OCI-LY7 (cell line): ENCODE data around the gene NGDN. TPM values are rescaled to one million over a fixed set of nuclear protein-coding genes. Genes with fewer than 3 reads are reported as not detected.

Experiments used
- BruUV-seq: library from RNA; stranded (reverse); fragments of 400-500 nt; replicated peaks from 2 replicates; lab custom pipeline; 2021; lab: Mats Ljungman, UMichigan
- CTCF ChIA-PET: fragments of 300-600 bp; sonication (Branson Sonifier 250); formaldehyde crosslinking; loops from one replicate; lab custom pipeline; 2022; ENCODE audit warnings: antibody characterized with exemption; ENCODE audit not compliant: unreplicated experiment; lab: Charles Lee
- POLR2A ChIA-PET: fragments of 300-600 bp; sonication (Branson Sonifier 250); formaldehyde crosslinking; loops from one replicate; lab custom pipeline; 2022; ENCODE audit warnings: antibody characterized with exemption; lab: Charles Lee
- DNase-seq: peaks from one replicate; pipeline ENCODE4 v3.0.0-alpha.2; 2015; ENCODE audit warnings: low spot score
- H2AFZ ChIP-seq: fragments of 200-600 bp; sonication (generic), shearing (Covaris generic); 2 replicates; pipeline ENCODE4 v1.6.1; 2014; ENCODE audit warnings: mild to moderate bottlenecking, antibody characterized with exemption, low read length, moderate library complexity
- H3K27ac ChIP-seq: fragments of 200-600 bp; sonication (generic); 2 replicates; pipeline ENCODE4 v1.5.1; 2014; ENCODE audit warnings: mixed run types, low read depth, mild to moderate bottlenecking, moderate library complexity, low read length, inconsistent platforms; ENCODE audit not compliant: poor library complexity, severe bottlenecking
- H3K36me3 ChIP-seq: fragments of 200-600 bp; sonication (generic); 2 replicates; pipeline ENCODE4 v1.6.1; 2014; ENCODE audit warnings: mild to moderate bottlenecking, antibody characterized with exemption, low read length, moderate library complexity, mixed read lengths; ENCODE audit not compliant: insufficient read depth
- H3K4me1 ChIP-seq: fragments of 200-600 bp; sonication (generic); 2 replicates; pipeline ENCODE4 v1.5.1; 2014; ENCODE audit warnings: mild to moderate bottlenecking, low read length; ENCODE audit not compliant: insufficient read depth, poor library complexity, severe bottlenecking
- H3K4me2 ChIP-seq: fragments of 200-600 bp; sonication (generic); 2 replicates; pipeline ENCODE4 v1.6.1; 2014; ENCODE audit warnings: mild to moderate bottlenecking, low read length
- H3K4me3 ChIP-seq: fragments of 200-600 bp; sonication (generic); 2 replicates; pipeline ENCODE4 v1.5.1; 2014; ENCODE audit warnings: mild to moderate bottlenecking, low read depth, low read length; ENCODE audit not compliant: poor library complexity, severe bottlenecking
- H3K79me2 ChIP-seq: fragments of 200-600 bp; sonication (generic); 2 replicates; pipeline ENCODE4 v1.6.1; 2016; ENCODE audit warnings: low read depth, mild to moderate bottlenecking, low read length, moderate library complexity, mixed read lengths; ENCODE audit not compliant: insufficient read depth
- H3K9me2 ChIP-seq: fragments of 200-600 bp; sonication (generic); 2 replicates; pipeline ENCODE4 v1.6.1; 2016; ENCODE audit warnings: mild to moderate bottlenecking, low read length, mixed read lengths; ENCODE audit not compliant: insufficient read depth
- H3K9me3 ChIP-seq: fragments of 200-600 bp; sonication (generic); 2 replicates; pipeline ENCODE4 v1.6.1; 2014; ENCODE audit warnings: mild to moderate bottlenecking, mixed run types, low read length, mixed read lengths
- H4K20me1 ChIP-seq: fragments of 200-600 bp; sonication (generic); 2 replicates; pipeline ENCODE4 v1.6.1; 2014; ENCODE audit warnings: mild to moderate bottlenecking, antibody characterized with exemption, low read length, moderate library complexity, mixed read lengths; ENCODE audit not compliant: insufficient read depth
- EZH2phosphoT487 ChIP-seq: fragments of 200-600 bp; sonication (generic); IDR thresholded peaks from 2 replicates; pipeline ENCODE4 v1.6.1; 2018; ENCODE audit warnings: low read depth, borderline replicate concordance, mild to moderate bottlenecking, mixed run types, antibody characterized with exemption, low read length, moderate library complexity, mixed read lengths
- intact Hi-C: fragments of 100-400 bp; cut with micrococcal nuclease; formaldehyde crosslinking; loops from one replicate; pipeline ENCODE4 v1.10.0; 2022; ENCODE audit not compliant: unreplicated experiment
- total RNA-seq, 2 experiments: library from RNA; depleted of rRNA in 1 of 2; stranded (reverse); fragments of >200 nt in 1 of 2; shearing (Covaris generic) in 1 of 2; gene quantifications; 2 replicates each; pipeline ENCODE4 v1.2.3, GENCODE V29; 2014 to 2022
- TF ChIP-seq, protein P1 (sequence below): fragments of 200-600 bp; sonication (generic); conservative IDR thresholded peaks from 2 replicates; pipeline ENCODE4 v1.5.1; 2014; ENCODE audit warnings: mild to moderate bottlenecking, antibody characterized with exemption, low read length, moderate library complexity, mixed read lengths

Gene NGDN
- total RNA-seq, 2 experiments from 2014 or later = 53.6 to 57.5 TPM

DNA sequence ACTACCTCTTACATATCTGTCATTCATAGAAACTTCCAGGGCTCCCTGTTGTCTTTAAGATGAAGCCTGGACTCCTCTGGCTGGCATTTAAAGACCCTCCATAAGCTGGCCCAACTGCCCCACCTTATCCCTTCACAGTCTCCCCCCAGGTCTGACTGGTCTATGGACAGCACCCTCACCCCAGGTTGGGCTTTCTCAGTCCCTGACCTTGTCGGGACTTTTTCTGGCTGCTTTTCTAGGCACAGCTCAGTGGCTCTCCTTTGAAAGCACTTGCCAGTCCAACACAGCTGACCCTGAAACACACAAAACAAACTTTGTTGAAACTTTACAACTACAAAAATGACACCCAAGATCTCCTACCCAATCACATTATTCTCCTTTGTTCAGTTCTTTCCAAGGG is 20.2 kb upstream of the NGDN start:
- no peaks in the 10 kb centered on the region for H3K36me3 ChIP-seq
- no peak overlapping the region for H2AFZ ChIP-seq
- no peak for TF ChIP-seq EZH2phosphoT487
- no peak overlapping the region for H3K27ac ChIP-seq
- no peaks in the 10 kb centered on the region for H3K9me3 ChIP-seq
- ChIA-PET CTCF (no interaction called here), POLR2A (no interaction called here)
- H3K9me2 ChIP-seq = no peaks in the 10 kb centered on the region
- intact Hi-C loops = no loop called here
- no peak overlapping the region for H3K4me3 ChIP-seq
- no peak for DNase-seq
- no peak overlapping the region for H3K4me2 ChIP-seq
- no TSS peak for BruUV-seq
- no peaks in the 10 kb centered on the region for H3K4me1 ChIP-seq
- no peaks in the 10 kb centered on the region for H4K20me1 ChIP-seq
- H3K79me2 ChIP-seq = no peaks in the 10 kb centered on the region

DNA sequence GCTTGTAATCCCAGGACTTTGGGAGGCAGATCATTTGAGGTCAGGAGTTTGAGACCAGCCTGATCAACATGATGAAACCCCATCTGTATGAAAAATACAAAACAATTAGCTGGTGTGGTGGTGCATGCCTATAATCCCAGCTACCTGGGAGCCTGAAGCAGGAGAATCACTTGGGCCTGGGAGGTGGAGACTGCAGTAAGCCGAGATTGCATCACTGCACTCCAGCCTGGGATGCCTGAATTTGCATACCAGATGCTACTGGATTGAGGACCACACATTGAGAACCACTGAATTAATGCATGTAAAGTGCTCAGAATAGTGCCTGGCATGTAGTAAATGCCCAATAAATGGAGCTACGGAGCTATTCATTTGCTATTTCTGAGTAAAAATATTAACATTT is 19.1 kb upstream of the NGDN start:
- Histone ChIP-seq H3K79me2 (no peaks in the 10 kb centered on the region), H3K4me1 (no peaks in the 10 kb centered on the region), H4K20me1 (no peaks in the 10 kb centered on the region), H3K9me3 (no peaks in the 10 kb centered on the region), H3K9me2 (no peaks in the 10 kb centered on the region), H3K36me3 (no peaks in the 10 kb centered on the region), H3K4me2 (no peak overlapping the region), H3K27ac (no peak overlapping the region), H2AFZ (no peak overlapping the region), H3K4me3 (no peak overlapping the region)
- POLR2A ChIA-PET = no interaction called here
- intact Hi-C loops = no loop called here
- CTCF ChIA-PET = no interaction called here
- TF ChIP-seq EZH2phosphoT487 = no peak
- TF ChIP-seq, protein P1, sequence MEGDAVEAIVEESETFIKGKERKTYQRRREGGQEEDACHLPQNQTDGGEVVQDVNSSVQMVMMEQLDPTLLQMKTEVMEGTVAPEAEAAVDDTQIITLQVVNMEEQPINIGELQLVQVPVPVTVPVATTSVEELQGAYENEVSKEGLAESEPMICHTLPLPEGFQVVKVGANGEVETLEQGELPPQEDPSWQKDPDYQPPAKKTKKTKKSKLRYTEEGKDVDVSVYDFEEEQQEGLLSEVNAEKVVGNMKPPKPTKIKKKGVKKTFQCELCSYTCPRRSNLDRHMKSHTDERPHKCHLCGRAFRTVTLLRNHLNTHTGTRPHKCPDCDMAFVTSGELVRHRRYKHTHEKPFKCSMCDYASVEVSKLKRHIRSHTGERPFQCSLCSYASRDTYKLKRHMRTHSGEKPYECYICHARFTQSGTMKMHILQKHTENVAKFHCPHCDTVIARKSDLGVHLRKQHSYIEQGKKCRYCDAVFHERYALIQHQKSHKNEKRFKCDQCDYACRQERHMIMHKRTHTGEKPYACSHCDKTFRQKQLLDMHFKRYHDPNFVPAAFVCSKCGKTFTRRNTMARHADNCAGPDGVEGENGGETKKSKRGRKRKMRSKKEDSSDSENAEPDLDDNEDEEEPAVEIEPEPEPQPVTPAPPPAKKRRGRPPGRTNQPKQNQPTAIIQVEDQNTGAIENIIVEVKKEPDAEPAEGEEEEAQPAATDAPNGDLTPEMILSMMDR = no peak
- BruUV-seq = no TSS peak
- DNase-seq = no peak

DNA sequence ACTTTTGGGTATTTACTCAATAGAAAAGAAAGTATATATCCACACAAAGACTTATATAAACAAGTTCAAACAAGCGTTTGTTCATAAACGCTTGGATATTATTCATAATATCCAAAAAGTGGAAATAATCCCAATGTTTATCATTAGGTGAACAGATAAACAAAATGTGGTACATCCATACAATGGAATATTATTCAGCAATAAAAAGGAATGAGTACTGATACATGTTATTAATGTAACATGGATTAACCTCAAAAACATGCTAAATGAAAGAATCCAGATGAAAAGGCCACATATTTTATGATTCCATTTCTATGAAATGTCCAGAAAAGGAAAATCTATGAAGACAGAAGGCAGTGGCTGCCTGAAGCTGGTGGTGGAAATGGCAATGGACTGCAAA is 17.3 kb upstream of the NGDN start:
- Histone ChIP-seq H3K4me2 (no peak overlapping the region), H3K9me2 (no peaks in the 10 kb centered on the region), H3K4me3 (no peak overlapping the region), H3K9me3 (no peaks in the 10 kb centered on the region), H4K20me1 (no peaks in the 10 kb centered on the region), H3K4me1 (no peaks in the 10 kb centered on the region), H3K36me3 (no peaks in the 10 kb centered on the region), H3K79me2 (no peaks in the 10 kb centered on the region), H2AFZ (no peak overlapping the region), H3K27ac (no peak overlapping the region)
- ChIA-PET POLR2A (no interaction called here), CTCF (no interaction called here)
- TF ChIP-seq EZH2phosphoT487 = no peak
- TF ChIP-seq, protein P1 = no peak
- DNase-seq = no peak
- no TSS peak for BruUV-seq
- intact Hi-C loops = no loop called here
